NCI-H2029 (cell line): ENCODE measurements around the gene C21orf58.
"Not testable (repeated sequence)": the region's sequence is repeated elsewhere in the genome, so short reads cannot be mapped to it uniquely, and the experiment has no call there.

Experiments
- DNase-seq: peaks from one replicate; lab custom pipeline; 2025; lab: John Stamatoyannopoulos, UW

The C21orf58 gene

DNA sequence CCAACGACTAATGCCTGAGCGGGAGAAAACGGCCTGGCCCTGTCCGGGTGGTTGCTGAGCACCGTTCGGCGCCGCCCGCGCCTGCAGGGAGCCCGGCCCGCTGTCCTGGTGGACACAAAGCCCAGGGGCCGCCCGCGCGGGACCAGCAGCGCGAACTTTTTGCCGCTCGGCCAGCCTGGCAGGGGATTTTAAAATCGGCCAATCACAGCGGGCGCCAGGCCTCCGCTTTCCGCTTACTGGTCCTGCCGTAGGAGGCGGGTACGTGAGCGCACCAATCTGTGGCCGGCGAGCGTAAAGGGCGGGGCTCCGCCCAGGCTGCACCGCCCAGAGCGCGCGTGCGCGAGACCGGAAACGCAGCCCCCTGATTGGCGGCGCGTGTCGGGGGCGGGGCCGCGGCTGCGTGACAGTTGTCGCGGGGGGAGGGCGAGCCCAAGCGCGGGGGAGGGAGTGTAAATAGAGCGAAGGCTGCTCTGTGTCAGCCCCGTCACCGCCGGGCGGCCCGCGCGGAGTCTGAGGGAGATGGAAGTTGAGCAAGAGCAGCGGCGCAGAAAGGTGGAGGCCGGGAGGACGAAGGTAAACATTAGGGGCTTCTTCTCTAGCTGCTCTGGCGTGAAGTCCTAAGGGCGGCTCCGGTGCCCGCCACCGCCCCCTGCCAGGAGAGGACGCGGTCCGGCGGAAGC is at the start of gene C21orf58, which contains the start of gene PCNT:
C21orf58 (minus strand) TSS at position 161 of the 680 bp plus-strand sequence. CDS start 1,132 bp downstream, outside the sequence.
PCNT (plus strand) TSS at position 447 of the 680 bp plus-strand sequence; CDS start at position 520, 73 bp downstream.
- peak; percentile 96 for DNase-seq

- not testable (repeated sequence) for DNase-seq
These were observed 49.3 kb upstream of the C21orf58 start for GRCh38 chr21:46372947-46373346.

DNA sequence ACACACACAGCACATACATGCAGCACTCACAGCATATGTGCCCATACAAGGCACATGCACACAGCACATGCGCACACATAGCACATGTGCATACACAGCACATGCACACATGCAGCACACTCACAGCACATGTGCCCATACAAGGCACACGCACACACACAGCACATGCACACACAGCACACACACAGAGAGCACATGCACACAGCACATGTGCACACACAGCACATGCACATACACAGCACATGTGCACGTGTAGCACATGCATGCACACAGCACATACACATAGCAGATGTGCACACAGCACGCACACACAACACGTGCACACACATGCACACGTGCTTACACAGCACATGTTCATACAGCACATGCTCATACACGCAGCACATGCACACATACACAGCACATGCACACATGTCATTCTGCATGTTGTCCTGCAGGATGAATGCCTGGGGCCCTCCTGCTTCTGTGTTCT is 48.4 kb upstream of the C21orf58 start:
- DNase-seq: no peak

- no peak for DNase-seq
These were observed 47.7 kb upstream of the C21orf58 start for GRCh38 chr21:46371204-46372013.

DNA sequence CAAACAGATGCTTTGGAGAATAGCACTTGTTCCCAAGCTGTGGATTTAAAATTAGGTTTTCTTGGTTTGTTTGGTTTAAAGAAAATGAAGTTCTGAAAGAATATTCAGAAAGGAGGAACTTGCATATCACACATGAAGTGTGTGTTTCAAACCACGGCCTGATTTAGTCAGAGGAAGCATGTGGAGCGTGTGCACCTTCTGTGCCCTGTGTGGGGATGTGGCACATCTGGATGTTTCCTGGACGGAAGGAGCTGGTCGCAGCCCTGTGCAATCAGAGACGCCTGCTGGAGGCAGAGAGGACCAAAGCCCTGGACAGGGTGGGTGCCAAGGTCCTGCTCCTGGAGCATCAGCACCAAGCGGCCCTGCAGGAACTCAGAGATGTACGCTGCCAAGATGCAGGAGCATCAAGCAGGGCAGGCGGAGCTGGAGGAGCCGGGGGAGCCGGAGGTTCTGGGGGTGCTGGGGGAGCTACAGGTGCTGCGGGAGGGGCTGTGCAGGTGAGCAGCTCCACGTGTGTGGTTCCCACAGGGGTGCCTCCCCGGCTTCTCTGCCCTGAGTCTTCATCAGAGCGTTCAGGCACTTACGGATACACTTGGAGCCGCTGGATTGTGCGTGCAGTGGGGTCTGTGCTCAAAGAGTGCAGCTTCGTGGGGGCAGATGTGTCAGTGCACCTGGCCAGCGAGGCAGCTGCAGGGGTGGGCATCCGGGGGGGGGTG is 46.0 kb upstream of the C21orf58 start:
- DNase-seq: no peak

GRCh38 chr21:46368533-46369285 is 45.0 kb upstream of the C21orf58 start:
- DNase-seq: no peak

DNA sequence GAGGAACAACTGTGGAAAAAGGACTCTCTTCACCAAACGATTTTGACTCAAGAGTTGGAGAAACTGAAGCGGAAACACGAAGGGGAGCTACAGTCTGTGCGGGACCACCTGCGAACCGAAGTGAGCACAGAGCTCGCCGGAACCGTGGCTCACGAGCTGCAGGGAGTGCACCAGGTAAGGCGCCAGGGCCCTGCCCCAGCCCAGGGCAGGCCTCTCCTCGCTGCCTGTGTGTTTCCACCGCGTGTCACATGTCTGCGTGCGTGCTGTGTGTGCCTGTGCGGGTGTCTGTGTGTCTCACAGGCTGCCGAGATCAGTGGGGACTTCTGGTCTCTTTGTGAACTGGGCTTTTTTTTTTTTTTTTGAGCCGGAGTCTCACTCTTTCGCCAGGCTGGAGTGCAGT is 43.3 kb upstream of the C21orf58 start:
- no peak for DNase-seq

DNA sequence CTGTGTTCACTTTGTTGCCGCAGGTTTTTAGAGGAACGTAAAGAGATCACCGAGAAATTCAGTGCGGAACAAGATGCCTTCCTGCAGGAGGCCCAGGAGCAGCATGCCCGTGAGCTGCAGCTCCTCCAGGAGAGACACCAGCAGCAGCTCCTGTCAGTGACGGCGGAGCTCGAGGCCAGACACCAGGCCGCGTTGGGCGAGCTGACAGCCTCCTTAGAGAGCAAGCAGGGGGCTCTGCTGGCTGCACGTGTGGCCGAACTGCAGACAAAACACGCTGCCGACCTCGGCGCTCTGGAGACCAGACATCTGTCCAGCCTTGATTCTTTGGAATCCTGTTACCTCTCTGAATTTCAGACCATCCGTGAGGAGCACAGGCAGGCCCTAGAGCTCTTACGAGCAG is 42.9 kb upstream of the C21orf58 start:
- no peak for DNase-seq

- no peak for DNase-seq
These were observed 42.4 kb upstream of the C21orf58 start for GRCh38 chr21:46366091-46366490.

DNA sequence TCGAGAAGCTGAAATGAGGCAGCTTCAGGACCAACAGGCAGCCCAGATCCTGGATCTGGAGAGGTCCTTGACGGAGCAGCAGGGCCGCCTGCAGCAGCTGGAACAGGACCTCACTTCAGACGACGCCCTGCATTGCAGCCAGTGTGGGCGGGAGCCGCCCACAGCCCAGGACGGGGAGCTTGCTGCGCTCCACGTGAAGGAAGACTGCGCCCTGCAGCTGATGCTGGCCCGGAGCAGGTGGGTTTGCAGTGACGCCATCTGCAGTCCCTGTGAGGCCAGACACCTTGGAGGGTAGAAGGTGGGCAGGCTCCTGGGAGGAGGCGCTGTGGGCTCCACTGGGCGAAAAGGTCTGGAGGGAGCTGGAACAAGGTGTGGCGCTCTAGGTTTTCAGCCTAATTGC is 40.0 kb upstream of the C21orf58 start:
- no peak for DNase-seq

DNA sequence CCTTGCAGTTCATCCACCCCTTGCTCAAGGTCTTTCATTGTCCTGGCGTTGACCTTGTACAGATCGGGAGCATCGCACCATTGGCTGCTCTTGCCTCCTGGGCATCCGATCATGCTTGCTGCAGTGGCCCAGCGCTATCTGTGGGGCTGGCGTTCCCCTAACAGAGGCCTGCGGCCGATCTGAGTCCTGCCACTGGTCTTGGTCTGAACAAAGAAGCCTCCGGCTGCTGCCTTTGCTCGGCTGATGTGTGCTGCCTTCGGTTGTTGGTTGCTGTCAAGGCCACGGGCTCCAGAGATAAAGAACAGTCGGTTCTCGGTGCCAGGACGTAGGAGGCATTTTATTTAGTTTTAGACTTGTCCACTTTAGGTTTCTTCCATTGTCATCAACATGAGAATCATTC is 39.3 kb upstream of the C21orf58 start:
- DNase-seq: no peak

- no peak for DNase-seq
These were observed 38.3 kb upstream of the C21orf58 start for GRCh38 chr21:46361935-46362334.

- DNase-seq: no peak
These were observed 37.5 kb upstream of the C21orf58 start for GRCh38 chr21:46361176-46361575.

GRCh38 chr21:46357684-46358425 is 34.2 kb upstream of the C21orf58 start:
- DNase-seq: no peak

DNA sequence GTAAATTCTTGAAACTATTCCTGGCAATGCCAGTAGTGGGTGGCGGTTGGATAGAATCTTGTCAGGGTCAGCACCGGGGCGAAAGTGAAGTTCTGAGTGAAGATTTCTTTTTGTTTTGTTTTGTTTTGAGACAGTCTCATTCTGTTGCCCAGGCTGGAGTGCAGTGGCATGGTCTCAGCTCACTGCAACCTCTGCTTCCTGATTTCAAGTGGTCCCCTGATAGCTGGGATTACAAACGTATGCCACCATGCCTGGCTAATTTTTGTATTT is 33.6 kb upstream of the C21orf58 start:
- DNase-seq: no peak

GRCh38 chr21:46356494-46357334 is 33.0 kb upstream of the C21orf58 start:
- DNase-seq: no peak

- DNase-seq: no peak
These were observed 32.3 kb upstream of the C21orf58 start for GRCh38 chr21:46356005-46356338.

- DNase-seq: no peak
These were observed 31.7 kb upstream of the C21orf58 start for GRCh38 chr21:46355161-46356004.

GRCh38 chr21:46354518-46354917 is 30.8 kb upstream of the C21orf58 start:
- DNase-seq: no peak

GRCh38 chr21:46354046-46354445 is 30.4 kb upstream of the C21orf58 start:
- DNase-seq: no peak
